Astrocyte of the cerebellum (primary cell): Measurements from ENCODE around the gene AGPAT3.

Experiments used
- DNase-seq: peaks from one replicate; pipeline ENCODE4 v3.0.0-alpha.2; 2011; ENCODE audit warnings: low read depth
- H3K4me3 ChIP-seq: 2 replicates; pipeline ENCODE4 v1.5.1; 2011; ENCODE audit warnings: mild to moderate bottlenecking, low read depth, low read length, moderate library complexity
- in situ Hi-C: cut with HindIII; loops from 2 replicates; pipeline ENCODE4 v1.10.0; 2017; ENCODE audit warnings: low sequenced_read_pairs
- TF ChIP-seq, protein P1 (sequence below): IDR thresholded peaks from 2 replicates; pipeline ENCODE4 v1.5.1; 2012; ENCODE audit warnings: low read length, low read depth, moderate library complexity, mild to moderate bottlenecking; ENCODE audit errors: missing control alignments

Gene AGPAT3

DNA sequence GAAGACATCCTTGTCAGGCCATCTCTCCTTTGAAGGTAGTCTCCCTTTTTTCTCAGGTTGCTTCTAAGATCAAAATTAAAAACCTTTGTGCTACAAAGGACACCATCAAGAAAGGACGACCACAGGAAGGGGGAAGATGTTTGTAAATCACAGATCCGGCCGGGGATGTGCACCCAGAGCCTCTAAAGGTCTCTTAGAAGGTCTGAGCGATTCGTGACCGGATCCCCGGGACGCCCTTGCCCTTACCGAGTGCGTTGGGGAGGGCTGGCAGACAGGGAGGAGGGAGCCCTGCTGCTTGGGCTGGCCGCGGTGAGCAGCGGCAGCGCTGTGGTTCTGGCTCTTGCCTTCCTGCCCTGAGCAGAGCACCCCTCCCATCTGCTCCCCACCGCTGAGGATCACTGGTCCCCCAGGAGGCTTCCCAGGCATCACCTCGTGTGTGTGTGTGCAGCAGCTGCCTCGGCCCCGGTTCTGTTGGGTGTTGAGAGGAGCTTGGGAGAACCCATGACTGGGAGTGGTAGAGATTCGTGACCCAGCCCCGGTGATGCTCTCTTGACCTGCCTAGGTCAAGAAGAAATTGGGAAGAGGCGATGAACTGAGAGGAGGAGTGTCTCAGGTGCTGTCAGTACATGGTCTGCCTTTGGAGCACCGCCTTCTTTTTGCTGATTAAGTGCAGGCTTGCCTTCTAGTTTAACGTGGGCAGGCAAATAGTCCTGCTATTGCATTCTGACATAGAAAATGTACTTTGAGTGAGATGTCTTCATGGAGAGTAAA is 34.5 kb downstream of the AGPAT3 start:
- H3K4me3 ChIP-seq, result no peak overlapping the region
- in situ Hi-C loops, result no loop called here
- no peak for DNase-seq

DNA sequence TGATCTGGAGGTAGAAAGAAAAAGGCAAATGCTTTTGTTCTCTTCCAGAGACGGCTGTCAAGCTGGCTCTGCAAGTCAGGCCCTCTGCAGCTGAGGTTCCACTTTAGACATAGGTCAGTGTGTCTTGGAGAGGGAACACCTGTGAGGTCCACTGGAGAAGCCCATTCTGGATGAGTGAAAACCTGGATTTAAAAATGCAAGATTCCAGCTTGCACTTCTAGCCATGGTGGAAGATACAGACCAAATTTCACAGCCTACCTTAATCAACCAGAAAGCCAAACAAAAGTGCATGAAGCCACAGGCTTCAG is 35.0 kb downstream of the AGPAT3 start:
- H3K4me3 ChIP-seq, result no peak overlapping the region
- TF ChIP-seq, protein P1, sequence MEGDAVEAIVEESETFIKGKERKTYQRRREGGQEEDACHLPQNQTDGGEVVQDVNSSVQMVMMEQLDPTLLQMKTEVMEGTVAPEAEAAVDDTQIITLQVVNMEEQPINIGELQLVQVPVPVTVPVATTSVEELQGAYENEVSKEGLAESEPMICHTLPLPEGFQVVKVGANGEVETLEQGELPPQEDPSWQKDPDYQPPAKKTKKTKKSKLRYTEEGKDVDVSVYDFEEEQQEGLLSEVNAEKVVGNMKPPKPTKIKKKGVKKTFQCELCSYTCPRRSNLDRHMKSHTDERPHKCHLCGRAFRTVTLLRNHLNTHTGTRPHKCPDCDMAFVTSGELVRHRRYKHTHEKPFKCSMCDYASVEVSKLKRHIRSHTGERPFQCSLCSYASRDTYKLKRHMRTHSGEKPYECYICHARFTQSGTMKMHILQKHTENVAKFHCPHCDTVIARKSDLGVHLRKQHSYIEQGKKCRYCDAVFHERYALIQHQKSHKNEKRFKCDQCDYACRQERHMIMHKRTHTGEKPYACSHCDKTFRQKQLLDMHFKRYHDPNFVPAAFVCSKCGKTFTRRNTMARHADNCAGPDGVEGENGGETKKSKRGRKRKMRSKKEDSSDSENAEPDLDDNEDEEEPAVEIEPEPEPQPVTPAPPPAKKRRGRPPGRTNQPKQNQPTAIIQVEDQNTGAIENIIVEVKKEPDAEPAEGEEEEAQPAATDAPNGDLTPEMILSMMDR, result no peak
- no peak for DNase-seq
- in situ Hi-C loops, result no loop called here

More for the DNA sequence above, 34.5 kb downstream of the AGPAT3 start:
- TF ChIP-seq, protein P1, result no peak

DNA sequence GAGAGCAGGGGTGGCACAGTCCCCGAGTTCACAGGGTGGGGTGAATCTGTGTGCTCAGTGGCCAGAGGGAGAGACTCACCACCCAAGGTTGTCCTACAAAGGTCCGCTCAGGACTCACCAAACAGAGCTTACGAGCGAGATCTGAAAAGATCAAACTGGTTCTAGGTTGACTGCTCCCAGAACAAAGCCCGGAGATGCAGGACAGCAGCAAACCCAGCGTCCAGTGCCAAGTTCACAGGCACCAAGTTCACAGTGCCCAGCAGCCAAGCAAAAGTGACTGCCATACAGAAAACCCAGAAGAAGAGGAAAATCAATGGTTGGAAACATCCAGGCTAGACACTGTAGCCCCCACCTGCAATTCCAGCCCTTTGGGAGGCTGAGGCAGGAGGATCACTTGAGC is 35.7 kb downstream of the AGPAT3 start:
- no peak for DNase-seq
- H3K4me3 ChIP-seq, result no peak overlapping the region
- in situ Hi-C loops, result no loop called here
- TF ChIP-seq, protein P1, result no peak

DNA sequence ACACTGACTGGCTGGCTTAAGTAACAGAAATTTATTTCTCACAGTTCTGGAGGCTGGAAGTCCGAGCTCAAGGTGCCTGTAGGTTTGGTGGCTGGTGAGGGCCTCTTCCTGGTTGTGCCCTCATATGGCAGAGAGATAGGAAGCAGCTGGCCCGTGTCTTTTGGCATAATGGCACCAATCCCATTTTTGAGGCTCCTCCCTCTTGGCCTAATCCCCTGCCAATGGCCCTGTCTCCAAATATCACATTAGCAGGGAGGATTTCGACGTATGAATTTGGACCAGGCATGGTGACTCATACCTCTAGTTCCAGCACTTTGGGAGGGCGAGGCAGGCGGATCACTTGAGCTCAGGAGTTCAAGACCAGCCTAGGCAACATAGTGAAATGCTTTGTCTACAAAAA is 37.4 kb downstream of the AGPAT3 start:
- DNase-seq, result no peak
- TF ChIP-seq, protein P1, result no peak
- in situ Hi-C loops, result no loop called here

DNA sequence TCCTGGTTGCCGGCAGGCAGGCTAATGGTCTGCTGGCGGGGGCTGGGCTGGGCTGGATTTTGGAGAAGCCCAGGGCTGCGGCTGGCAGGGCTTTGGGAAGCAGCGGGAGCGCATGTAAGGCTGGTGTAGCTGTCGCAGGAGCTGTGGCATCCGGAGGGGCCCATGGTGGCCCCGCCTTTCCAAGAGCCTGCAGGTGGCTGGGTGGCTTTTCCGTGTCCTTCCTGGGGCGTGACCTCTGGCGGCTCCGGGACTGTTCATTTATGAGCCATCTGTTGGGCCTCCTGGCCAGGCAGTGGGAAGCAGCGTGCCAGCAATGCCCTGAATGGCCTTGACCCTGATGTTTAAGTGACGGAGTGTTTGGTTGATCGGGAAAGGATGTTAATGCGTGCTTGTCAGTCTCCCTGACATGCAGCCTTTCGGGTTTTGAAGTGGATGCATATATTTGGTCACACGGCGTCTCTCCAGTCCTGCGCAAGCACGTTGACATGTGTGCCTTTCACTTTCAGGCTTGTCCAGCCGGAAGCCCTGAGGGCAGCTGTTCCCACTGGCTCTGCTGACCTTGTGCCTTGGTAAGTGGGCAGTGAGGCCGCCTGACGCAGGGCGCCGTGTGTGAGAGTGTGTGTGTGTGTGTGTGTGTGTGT is 38.5 kb downstream of the AGPAT3 start:
- no peak overlapping the region for H3K4me3 ChIP-seq
- TF ChIP-seq, protein P1, result no peak
- DNase-seq, result no peak
- in situ Hi-C loops, result no loop called here

More for the DNA sequence above, 37.4 kb downstream of the AGPAT3 start:
- H3K4me3 ChIP-seq, result no peak overlapping the region

DNA sequence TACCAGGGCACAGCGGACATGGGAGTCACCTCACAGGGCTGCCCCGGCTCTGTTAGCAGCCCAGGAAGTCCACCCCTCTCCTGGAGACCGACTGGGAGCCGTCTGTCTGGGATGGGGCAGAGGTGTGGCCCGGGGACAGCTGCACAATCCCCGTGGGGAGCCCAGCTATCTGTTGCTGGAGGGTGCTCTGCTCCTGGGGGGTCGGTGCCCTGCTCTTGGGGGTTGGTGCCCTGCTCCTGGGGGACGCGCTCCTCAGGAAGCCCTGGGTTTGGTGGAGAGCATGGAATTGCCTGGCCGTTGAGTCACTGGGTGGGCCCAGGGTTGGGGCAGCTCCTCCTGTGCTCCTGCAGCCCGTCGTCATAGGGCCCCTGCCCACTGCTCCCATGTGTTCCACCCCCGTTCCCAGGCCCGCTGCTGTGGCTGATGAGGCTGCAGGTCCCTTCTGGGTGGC is 39.3 kb downstream of the AGPAT3 start:
- no peak overlapping the region for H3K4me3 ChIP-seq
- TF ChIP-seq, protein P1, result no peak
- no peak for DNase-seq
- in situ Hi-C loops, result no loop called here
